Measurements from ENCODE around the gene ZNF331.
A peak's percentile ranks its signal among the peaks of the same experiment; 100 is the strongest.

GRCh38 chr19:53511933-53512374 lies 26.0 kb upstream of the ZNF331 start:
- TF ChIP-seq CTCF (conservative IDR thresholded peaks at IDR 0.05) (peak; percentile 90), ZFX (IDR thresholded peaks at IDR 0.05) (no peak)

Measured in C4-2B (cell line).